GM12878 (cell line): ENCODE data around the gene CPNE4. TPM values are rescaled to one million over a fixed set of nuclear protein-coding genes. Genes with fewer than 3 reads are reported as not detected.
A peak's percentile ranks its signal among the peaks of the same experiment; 100 is the strongest.

Experiments
- ATF3 ChIP-seq: IDR thresholded peaks from 2 replicates; pipeline ENCODE4 v1.6.1; 2011; ENCODE audit warnings: low read depth, mild to moderate bottlenecking, low read length, moderate library complexity, borderline replicate concordance; ENCODE audit errors: extremely low read depth
- CREB1 ChIP-seq: IDR thresholded peaks from 2 replicates; pipeline ENCODE4 v1.6.1; 2012; ENCODE audit warnings: low read depth, mild to moderate bottlenecking, inconsistent platforms
- CREM ChIP-seq: IDR thresholded peaks from 2 replicates; pipeline ENCODE4 v1.6.1; 2014; ENCODE audit warnings: antibody characterized with exemption, low read depth
- DPF2 ChIP-seq: fragments of 450-650 bp; IDR thresholded peaks from 2 replicates; pipeline ENCODE4 v1.6.1; 2017; ENCODE audit warnings: mild to moderate bottlenecking
- E2F4 ChIP-seq: IDR thresholded peaks from 2 replicates; pipeline ENCODE4 v1.6.1; 2012; ENCODE audit warnings: low read depth, low read length, improper control_type of control experiment
- FOS ChIP-seq: IDR thresholded peaks from 3 replicates; pipeline ENCODE4 v1.6.1; 2011; ENCODE audit warnings: borderline replicate concordance; ENCODE audit not compliant: insufficient read length; ENCODE audit errors: extremely low read depth
- GATAD2B ChIP-seq: fragments of 450-650 bp; conservative IDR thresholded peaks from 2 replicates; pipeline ENCODE4 v1.6.1; 2017; ENCODE audit warnings: low read depth, mild to moderate bottlenecking, moderate library complexity
- HCFC1 ChIP-seq: fragments of 150-350 bp; IDR thresholded peaks from 2 replicates; pipeline ENCODE4 v1.6.1; 2014; ENCODE audit warnings: low read length
- HDAC6 ChIP-seq: fragments of 200-600 bp; sonication (generic); IDR thresholded peaks from one replicate; pipeline ENCODE4 v1.8.0; 2017; ENCODE audit warnings: antibody characterized with exemption; ENCODE audit not compliant: unreplicated experiment
- IRF3 ChIP-seq: fragments of 450-650 bp; IDR thresholded peaks from 2 replicates; pipeline ENCODE4 v1.6.1; 2014; ENCODE audit warnings: mild to moderate bottlenecking
- JUNB ChIP-seq: IDR thresholded peaks from 2 replicates; pipeline ENCODE4 v1.6.1; 2016; ENCODE audit warnings: antibody characterized with exemption, mild to moderate bottlenecking
- MEF2B ChIP-seq: fragments of 450-650 bp; IDR thresholded peaks from 2 replicates; pipeline ENCODE4 v1.6.1; 2018; ENCODE audit warnings: mild to moderate bottlenecking, moderate library complexity; ENCODE audit not compliant: partially characterized antibody, poor library complexity, severe bottlenecking
- MTA3 ChIP-seq: IDR thresholded peaks from 2 replicates; pipeline ENCODE4 v1.6.1; 2012; ENCODE audit warnings: low read length, inconsistent platforms, borderline replicate concordance
- MYB ChIP-seq: fragments of 150-350 bp; IDR thresholded peaks from 2 replicates; pipeline ENCODE4 v1.6.1; 2014; ENCODE audit warnings: mild to moderate bottlenecking, low read depth, low read length, borderline replicate concordance
- MYC ChIP-seq: IDR thresholded peaks from 2 replicates; pipeline ENCODE4 v1.6.1; 2011; ENCODE audit warnings: mild to moderate bottlenecking, low read length, moderate library complexity, inconsistent platforms; ENCODE audit not compliant: insufficient read depth, insufficient replicate concordance, insufficient read length, severe bottlenecking
- NBN ChIP-seq: fragments of 450-650 bp; IDR thresholded peaks from 2 replicates; pipeline ENCODE4 v1.6.1; 2016
- PAX5 ChIP-seq: IDR thresholded peaks from 2 replicates; pipeline ENCODE4 v1.6.1; 2011; ENCODE audit warnings: low read depth, low read length, borderline replicate concordance
- POLR2AphosphoS2 ChIP-seq: IDR thresholded peaks from 2 replicates; pipeline ENCODE4 v1.6.1; 2011; ENCODE audit warnings: low read depth, mild to moderate bottlenecking, low read length, improper control_type of control experiment, moderate library complexity
- REST ChIP-seq: IDR thresholded peaks from 2 replicates; pipeline ENCODE4 v1.6.1; 2012; ENCODE audit warnings: mild to moderate bottlenecking, low read depth, low read length
- RUNX3 ChIP-seq: IDR thresholded peaks from 2 replicates; pipeline ENCODE4 v1.6.1; 2012; ENCODE audit warnings: low read length, inconsistent platforms
- TCF12 ChIP-seq: IDR thresholded peaks from 2 replicates; pipeline ENCODE4 v1.6.1; 2011; ENCODE audit warnings: low read depth, mild to moderate bottlenecking, low read length
- ZNF217 ChIP-seq: fragments of 450-650 bp; IDR thresholded peaks from 2 replicates; pipeline ENCODE4 v1.6.1; 2017; ENCODE audit warnings: antibody characterized with exemption, mild to moderate bottlenecking
- polyA plus RNA-seq, 11 experiments: library from polyadenylated mRNA; depleted of rRNA in 4 of 11; unstranded in 6 of 11; stranded (reverse) in 5 of 11; fragments of >200 nt; fragmentation: Nextera tagmentation in 4 of 11; fragmentation: Illumina TruSeq in 1 of 11; extraction: Ambion mirVana in 4 of 11; extraction: Trizol in 1 of 11; gene quantifications; 1 replicate in 1 of 11; 2 replicates in 10 of 11; pipeline versions ENCODE4 v1.2.1 to v1.2.3, GENCODE V29; 2011 to 2016; ENCODE audit warnings: inconsistent platforms in 2 of 11, missing spikeins in 2 of 11, low read depth in 1 of 11
- total RNA-seq, 4 experiments: library from RNA; depleted of rRNA in 3 of 4; stranded (reverse); fragments of >200 nt in 3 of 4; fragmentation: Illumina TruSeq in 1 of 4; extraction: Trizol in 1 of 4; gene quantifications; 2 replicates each; pipeline versions ENCODE4 v1.2.1 to v1.2.3, GENCODE V29; 2013 to 2021
- TF ChIP-seq, protein P1 (sequence below): fragments of 450-650 bp; formaldehyde crosslinking; IDR thresholded peaks from 2 replicates; pipeline ENCODE4 v1.4.0; 2020; ENCODE audit warnings: mild to moderate bottlenecking, moderate library complexity

CPNE4 gene
- total and polyA plus RNA-seq, 10 of the 15 experiments (the other 5 are each of a cell fraction or from before 2014, with no cell fraction given), result 0.17 to 1.9 (median 0.48) TPM; not detected in 1

DNA sequence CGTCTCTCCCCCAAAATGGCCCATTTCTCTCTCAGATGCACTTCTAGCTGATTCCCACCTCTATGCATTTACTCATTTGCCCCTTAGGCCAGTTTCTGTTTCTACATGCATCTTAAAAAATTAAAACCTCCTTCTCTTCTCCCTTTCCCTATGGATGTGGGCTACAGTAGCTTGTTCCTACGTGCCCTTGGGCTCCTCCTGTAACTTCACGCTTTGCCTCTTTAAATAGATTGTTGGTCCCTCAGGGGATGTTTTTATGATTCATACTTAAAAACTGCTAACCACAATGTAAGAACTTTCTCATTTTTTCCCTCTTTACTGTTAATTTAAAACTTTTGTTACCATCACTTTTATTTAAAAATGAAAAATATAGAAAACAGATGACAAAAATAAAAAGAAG is 346.4 kb downstream of the CPNE4 start (continued):
- TF ChIP-seq IRF3, result no peak
- no peak for TF ChIP-seq ZNF217
- no peak for TF ChIP-seq TCF12
- 0 out of 2 replicates have a peak, but pooled peaks have one; percentile 33 for TF ChIP-seq NBN
- TF ChIP-seq MTA3, result no peak
- no peak for TF ChIP-seq REST
- peak; percentile 87 for TF ChIP-seq RUNX3
- TF ChIP-seq, protein P1, sequence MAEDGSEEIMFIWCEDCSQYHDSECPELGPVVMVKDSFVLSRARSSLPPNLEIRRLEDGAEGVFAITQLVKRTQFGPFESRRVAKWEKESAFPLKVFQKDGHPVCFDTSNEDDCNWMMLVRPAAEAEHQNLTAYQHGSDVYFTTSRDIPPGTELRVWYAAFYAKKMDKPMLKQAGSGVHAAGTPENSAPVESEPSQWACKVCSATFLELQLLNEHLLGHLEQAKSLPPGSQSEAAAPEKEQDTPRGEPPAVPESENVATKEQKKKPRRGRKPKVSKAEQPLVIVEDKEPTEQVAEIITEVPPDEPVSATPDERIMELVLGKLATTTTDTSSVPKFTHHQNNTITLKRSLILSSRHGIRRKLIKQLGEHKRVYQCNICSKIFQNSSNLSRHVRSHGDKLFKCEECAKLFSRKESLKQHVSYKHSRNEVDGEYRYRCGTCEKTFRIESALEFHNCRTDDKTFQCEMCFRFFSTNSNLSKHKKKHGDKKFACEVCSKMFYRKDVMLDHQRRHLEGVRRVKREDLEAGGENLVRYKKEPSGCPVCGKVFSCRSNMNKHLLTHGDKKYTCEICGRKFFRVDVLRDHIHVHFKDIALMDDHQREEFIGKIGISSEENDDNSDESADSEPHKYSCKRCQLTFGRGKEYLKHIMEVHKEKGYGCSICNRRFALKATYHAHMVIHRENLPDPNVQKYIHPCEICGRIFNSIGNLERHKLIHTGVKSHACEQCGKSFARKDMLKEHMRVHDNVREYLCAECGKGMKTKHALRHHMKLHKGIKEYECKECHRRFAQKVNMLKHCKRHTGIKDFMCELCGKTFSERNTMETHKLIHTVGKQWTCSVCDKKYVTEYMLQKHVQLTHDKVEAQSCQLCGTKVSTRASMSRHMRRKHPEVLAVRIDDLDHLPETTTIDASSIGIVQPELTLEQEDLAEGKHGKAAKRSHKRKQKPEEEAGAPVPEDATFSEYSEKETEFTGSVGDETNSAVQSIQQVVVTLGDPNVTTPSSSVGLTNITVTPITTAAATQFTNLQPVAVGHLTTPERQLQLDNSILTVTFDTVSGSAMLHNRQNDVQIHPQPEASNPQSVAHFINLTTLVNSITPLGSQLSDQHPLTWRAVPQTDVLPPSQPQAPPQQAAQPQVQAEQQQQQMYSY (CRISPR knock-in tag), result no peak
- TF ChIP-seq HCFC1, result no peak
- TF ChIP-seq JUNB, result peak; percentile 75
- TF ChIP-seq CREM, result peak; percentile 11; the same call in 1 of the 2 replicates
- TF ChIP-seq CREB1, result no peak
- no peak for TF ChIP-seq FOS
- TF ChIP-seq MYB, result no peak
- TF ChIP-seq DPF2, result peak; percentile 62
- TF ChIP-seq POLR2AphosphoS2, result no peak
- no peak for TF ChIP-seq GATAD2B
- TF ChIP-seq HDAC6, result no peak
- TF ChIP-seq PAX5, result no peak
- no peak for TF ChIP-seq ATF3
- no peak for TF ChIP-seq E2F4
- TF ChIP-seq MEF2B, result peak; percentile 89
- TF ChIP-seq MYC, result no peak
